ENCODE results near the gene PREX1. TPM values are rescaled to one million over a fixed set of nuclear protein-coding genes. Genes with fewer than 3 reads are reported as not detected.

Gene PREX1
- total RNA-seq, 2 experiments from 2014 or later = 20.7 to 25.3 TPM

- POLR2A ChIA-PET = no interaction called here
- H4K20me1 ChIP-seq (ENCODE audit: insufficient read depth, low read length) = no peaks in the 10 kb centered on the region
- no peak for TF ChIP-seq CTCF (conservative IDR thresholded peaks at IDR 0.05; ENCODE audit: low read length)
- TF ChIP-seq EZH2phosphoT487 (IDR thresholded peaks at IDR 0.05; ENCODE audit: borderline replicate concordance, low read depth, low read length) = no peak
- no peak overlapping the region for H3K4me3 ChIP-seq (ENCODE audit: low read depth, low read length, poor library complexity, severe bottlenecking)
- no peaks in the 10 kb centered on the region for H3K4me1 ChIP-seq (ENCODE audit: insufficient read depth, low read length, poor library complexity, severe bottlenecking)
- H3K36me3 ChIP-seq (ENCODE audit: insufficient read depth, low read length) = peaks cover 10% of the 10 kb centered on the region
- intact Hi-C loops (cut with micrococcal nuclease; ENCODE audit: unreplicated experiment) = no loop called here
- H3K9me3 ChIP-seq (ENCODE audit: low read length) = no peaks in the 10 kb centered on the region
- no peaks in the 10 kb centered on the region for H3K9me2 ChIP-seq (ENCODE audit: insufficient read depth, low read length)
- H3K27ac ChIP-seq (ENCODE audit: low read depth, low read length, poor library complexity, severe bottlenecking) = no peak overlapping the region
- H3K79me2 ChIP-seq (ENCODE audit: insufficient read depth, low read depth, low read length) = no peaks in the 10 kb centered on the region
- no peak overlapping the region for H2AFZ ChIP-seq (ENCODE audit: low read length)
- BruUV-seq (replicated peaks) = no TSS peak
- H3K4me2 ChIP-seq (ENCODE audit: low read length) = no peak overlapping the region
- CTCF ChIA-PET (ENCODE audit: unreplicated experiment) = interaction anchor here (0.6 kb wide), 1 partner anchor 33 kb away, joined by 3 read pairs; no protein-coding TSS in a partner anchor
- no peak for DNase-seq (ENCODE audit: low spot score)
These were observed 136.9 kb downstream of the PREX1 start for GRCh38 chr20:48690888-48691287.

- H3K9me3 ChIP-seq (ENCODE audit: low read length) = no peaks in the 10 kb centered on the region
- POLR2A ChIA-PET = no interaction called here
- H3K27ac ChIP-seq (ENCODE audit: low read depth, low read length, poor library complexity, severe bottlenecking) = no peak overlapping the region
- peaks cover 10% of the 10 kb centered on the region for H3K36me3 ChIP-seq (ENCODE audit: insufficient read depth, low read length)
- no peak for DNase-seq (ENCODE audit: low spot score)
- H3K9me2 ChIP-seq (ENCODE audit: insufficient read depth, low read length) = no peaks in the 10 kb centered on the region
- no peak overlapping the region for H3K4me2 ChIP-seq (ENCODE audit: low read length)
- H4K20me1 ChIP-seq (ENCODE audit: insufficient read depth, low read length) = no peaks in the 10 kb centered on the region
- BruUV-seq (replicated peaks) = no TSS peak
- H3K79me2 ChIP-seq (ENCODE audit: insufficient read depth, low read depth, low read length) = no peaks in the 10 kb centered on the region
- intact Hi-C loops (cut with micrococcal nuclease; ENCODE audit: unreplicated experiment) = no loop called here
- no peak overlapping the region for H2AFZ ChIP-seq (ENCODE audit: low read length)
- H3K4me3 ChIP-seq (ENCODE audit: low read depth, low read length, poor library complexity, severe bottlenecking) = no peak overlapping the region
- no peaks in the 10 kb centered on the region for H3K4me1 ChIP-seq (ENCODE audit: insufficient read depth, low read length, poor library complexity, severe bottlenecking)
- no peak for TF ChIP-seq CTCF (conservative IDR thresholded peaks at IDR 0.05; ENCODE audit: low read length)
- no peak for TF ChIP-seq EZH2phosphoT487 (IDR thresholded peaks at IDR 0.05; ENCODE audit: borderline replicate concordance, low read depth, low read length)
- CTCF ChIA-PET (ENCODE audit: unreplicated experiment) = interaction anchor here (0.6 kb wide), 1 partner anchor 33 kb away, joined by 3 read pairs; no protein-coding TSS in a partner anchor
These were observed 137.8 kb downstream of the PREX1 start for GRCh38 chr20:48689874-48690571.

GRCh38 chr20:48689388-48689787 lies 138.4 kb downstream of the PREX1 start:
- no TSS peak for BruUV-seq (replicated peaks)
- no peak for TF ChIP-seq CTCF (conservative IDR thresholded peaks at IDR 0.05; ENCODE audit: low read length)
- H3K9me3 ChIP-seq (ENCODE audit: low read length) = no peaks in the 10 kb centered on the region
- H3K4me1 ChIP-seq (ENCODE audit: insufficient read depth, low read length, poor library complexity, severe bottlenecking) = no peaks in the 10 kb centered on the region
- no peaks in the 10 kb centered on the region for H3K79me2 ChIP-seq (ENCODE audit: insufficient read depth, low read depth, low read length)
- no peak overlapping the region for H2AFZ ChIP-seq (ENCODE audit: low read length)
- H3K9me2 ChIP-seq (ENCODE audit: insufficient read depth, low read length) = no peaks in the 10 kb centered on the region
- no peak overlapping the region for H3K4me3 ChIP-seq (ENCODE audit: low read depth, low read length, poor library complexity, severe bottlenecking)
- intact Hi-C loops (cut with micrococcal nuclease; ENCODE audit: unreplicated experiment) = no loop called here
- no peak overlapping the region for H3K4me2 ChIP-seq (ENCODE audit: low read length)
- POLR2A ChIA-PET = no interaction called here
- H3K36me3 ChIP-seq (ENCODE audit: insufficient read depth, low read length) = peaks cover 6% of the 10 kb centered on the region; the same call in 1 of the 2 replicates
- CTCF ChIA-PET (ENCODE audit: unreplicated experiment) = no interaction called here
- no peak for DNase-seq (ENCODE audit: low spot score)
- no peaks in the 10 kb centered on the region for H4K20me1 ChIP-seq (ENCODE audit: insufficient read depth, low read length)
- H3K27ac ChIP-seq (ENCODE audit: low read depth, low read length, poor library complexity, severe bottlenecking) = no peak overlapping the region

Measured in OCI-LY7 (cell line).